HG03558 (cell line): Measurements from ENCODE around the gene ULK4.

Experiments
- ATAC-seq: cut with Tn5 transposase; IDR thresholded peaks from one replicate; pipeline ENCODE4 v1.9.1; 2021; ENCODE audit warnings: moderate number of reproducible peaks; ENCODE audit not compliant: unreplicated experiment; ENCODE audit errors: extremely low read depth

ULK4 gene

DNA sequence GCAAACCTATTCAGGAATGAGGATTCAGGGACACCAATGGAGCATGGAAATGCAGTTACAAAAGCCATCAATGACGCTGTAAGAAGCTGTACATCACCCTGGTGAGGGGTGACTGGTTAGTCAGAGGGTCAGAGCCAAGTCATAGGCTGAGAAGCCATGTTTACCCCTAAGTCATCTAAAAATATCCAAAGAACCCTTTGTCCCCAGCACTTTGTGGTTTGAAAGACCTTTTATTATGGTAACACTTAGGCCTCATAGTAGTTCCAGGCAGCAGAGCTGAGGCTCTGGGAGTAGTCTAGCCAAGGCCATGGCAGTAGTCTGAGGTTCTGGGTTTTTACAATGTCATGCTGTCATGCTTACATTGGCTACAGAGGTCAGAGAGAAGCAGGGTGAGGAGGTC is 631.4 kb downstream of the ULK4 start:
- no peak for ATAC-seq

DNA sequence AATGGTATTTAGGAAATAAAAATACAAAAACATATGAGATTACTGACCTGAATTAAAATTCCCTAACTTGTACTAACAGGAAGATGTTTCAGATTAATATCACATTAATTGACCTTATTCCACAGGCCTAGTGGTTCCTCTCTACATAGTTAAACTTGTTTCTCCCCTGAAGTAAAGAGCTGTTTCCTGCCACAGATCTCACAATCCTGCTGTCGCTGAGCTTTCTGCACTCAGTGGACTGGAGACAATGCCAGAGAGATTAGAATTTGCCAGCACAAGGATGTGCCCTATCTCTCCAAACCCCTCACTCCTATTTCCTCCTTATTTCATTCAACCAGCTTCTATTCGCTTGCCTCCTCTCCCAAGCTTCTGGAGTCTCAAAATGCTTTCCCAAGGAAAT is 632.0 kb downstream of the ULK4 start:
- no peak for ATAC-seq

DNA sequence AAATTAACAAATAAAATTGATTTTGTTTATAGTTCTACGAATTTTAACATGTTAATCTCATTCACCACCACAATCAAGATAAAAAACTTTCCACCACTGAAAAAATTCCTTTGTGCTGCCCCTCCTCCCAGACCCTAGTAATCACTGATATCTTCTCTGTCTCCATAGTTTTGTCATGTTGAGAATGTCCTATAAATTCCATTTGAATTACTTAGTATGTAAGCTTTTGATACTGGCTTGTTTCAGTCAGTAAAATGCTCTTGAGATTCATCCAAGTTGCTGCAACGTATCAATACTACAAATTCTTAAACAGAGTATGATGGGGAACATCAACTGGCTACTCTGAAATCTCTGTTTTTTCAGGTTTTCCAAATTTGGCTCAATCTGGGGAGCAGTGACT is 633.0 kb downstream of the ULK4 start:
- no peak for ATAC-seq

- ATAC-seq = no peak
Observed at GRCh38 chr3:41327718-41328117, 634.2 kb downstream of the ULK4 start.

- ATAC-seq = no peak
Observed at GRCh38 chr3:41324156-41324475, 637.8 kb downstream of the ULK4 start.

DNA sequence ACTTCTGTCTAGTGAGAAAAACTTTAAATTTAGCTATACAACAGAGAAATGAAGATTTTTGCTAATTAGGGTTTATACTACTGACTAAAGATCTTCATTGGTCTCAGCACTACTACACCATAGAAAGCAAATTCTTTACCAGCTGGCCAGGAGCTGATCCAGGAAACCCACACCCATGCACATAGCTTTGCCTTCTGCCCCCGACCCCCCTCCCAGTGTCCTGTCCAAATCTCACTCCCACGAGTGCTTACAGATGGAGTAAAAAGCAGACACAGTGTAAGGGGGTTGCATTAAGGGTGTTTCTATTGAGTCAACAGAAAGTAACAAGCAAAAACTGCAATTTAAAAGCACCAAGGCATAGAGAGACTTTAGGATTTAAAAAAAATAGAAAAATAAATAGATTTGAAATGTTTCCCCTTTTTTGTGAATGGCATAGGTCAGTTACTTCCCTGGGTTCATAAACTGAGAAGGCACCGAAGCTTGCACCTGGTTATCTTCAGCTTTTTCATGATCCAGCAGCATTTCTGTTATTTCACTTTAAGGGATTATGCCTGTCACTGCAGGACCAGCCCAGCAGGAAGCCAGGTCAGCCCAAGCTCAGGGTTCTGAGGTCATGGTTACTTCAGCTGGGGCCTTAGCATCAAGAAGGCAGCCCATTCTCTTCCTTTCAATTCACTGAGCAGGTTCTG is 638.3 kb downstream of the ULK4 start:
- ATAC-seq = no peak

DNA sequence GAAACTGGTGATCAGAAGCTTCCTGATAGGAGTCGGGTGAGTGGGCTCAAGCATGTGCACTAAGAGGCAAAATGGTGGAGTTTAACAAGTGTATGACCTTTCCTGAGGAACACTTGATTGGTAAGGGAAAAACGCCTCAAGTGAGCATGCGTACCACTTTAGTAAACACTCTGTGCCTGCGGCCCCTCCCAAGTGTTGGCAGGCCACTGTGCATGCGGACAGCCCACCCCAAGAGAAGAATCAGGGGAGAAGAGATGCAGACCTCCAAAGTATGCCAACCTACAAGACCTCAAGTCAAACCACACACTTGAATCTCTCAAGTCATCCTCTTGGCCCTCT is 640.3 kb downstream of the ULK4 start:
- no peak for ATAC-seq

DNA sequence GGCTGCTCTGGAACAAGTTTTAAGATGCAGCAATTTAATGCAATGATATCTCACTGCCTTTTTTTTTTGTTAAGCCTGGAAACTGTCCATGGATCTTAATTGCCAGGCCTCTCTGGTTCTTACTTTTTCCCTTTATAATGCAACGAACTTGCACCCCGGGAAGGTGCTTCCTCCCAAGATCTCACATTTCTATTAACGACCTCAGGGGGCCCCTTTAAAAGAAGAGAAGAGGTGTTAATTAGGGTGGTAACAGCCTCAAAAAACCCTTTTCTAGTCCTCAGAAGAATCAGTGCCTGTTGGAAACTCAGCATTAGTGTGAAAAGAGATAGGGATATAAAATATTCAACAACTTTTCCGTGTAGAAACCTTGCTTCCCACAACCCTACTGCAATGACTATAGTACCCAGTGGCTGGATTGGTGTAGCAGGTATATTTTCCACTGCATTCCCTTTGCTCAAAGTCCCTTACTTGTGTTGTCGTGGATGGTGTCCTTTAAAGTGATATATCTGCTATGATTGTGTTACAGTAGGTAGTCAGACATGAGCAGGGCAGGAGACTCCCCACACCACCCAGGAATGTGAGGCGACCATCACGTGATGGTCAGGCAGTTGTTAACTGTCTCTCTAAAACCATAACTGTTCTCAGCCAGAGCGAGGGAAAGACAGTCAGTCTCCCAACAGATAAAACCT is 640.8 kb downstream of the ULK4 start:
- ATAC-seq = no peak

GRCh38 chr3:41318520-41318919 is 643.4 kb downstream of the ULK4 start:
- no peak for ATAC-seq

- ATAC-seq = no peak
Observed at GRCh38 chr3:41317718-41318117, 644.2 kb downstream of the ULK4 start.

DNA sequence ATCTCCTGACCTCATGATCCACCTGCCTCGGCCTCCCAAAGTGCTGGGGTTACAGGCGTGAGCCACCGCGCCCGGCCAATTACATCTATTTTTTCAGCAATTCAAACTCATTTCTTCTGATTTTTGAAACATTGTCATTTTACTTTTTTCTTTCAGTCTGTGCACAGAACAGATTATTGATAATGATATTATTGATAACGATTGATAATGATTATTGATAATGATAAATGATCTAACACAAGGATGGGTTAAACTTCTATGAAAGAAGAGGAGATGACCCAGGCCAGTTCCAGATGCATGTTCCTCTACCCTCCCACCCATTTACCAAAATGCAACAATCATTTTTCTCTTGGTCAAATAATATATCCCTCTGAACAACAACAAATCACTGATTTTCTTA is 644.6 kb downstream of the ULK4 start:
- ATAC-seq = no peak

DNA sequence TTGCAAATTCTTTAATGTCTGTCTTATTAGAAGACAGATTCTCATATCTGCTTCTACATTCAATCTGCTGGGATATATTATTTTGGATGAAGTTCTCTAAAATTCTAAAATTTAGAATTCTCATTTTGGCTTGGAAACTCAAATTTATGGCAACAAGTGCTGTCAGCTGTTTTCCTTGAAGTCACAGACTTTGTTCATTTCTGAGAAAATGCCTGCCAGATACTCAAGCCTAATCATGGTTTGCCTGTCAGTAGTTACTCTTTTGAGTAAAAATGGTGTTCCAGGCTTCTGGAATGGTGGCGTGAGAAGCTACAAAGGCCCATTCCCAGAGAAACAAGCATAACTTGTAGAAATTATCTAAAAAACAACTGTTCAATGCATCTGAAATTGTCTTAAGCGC is 646.8 kb downstream of the ULK4 start:
- no peak for ATAC-seq

DNA sequence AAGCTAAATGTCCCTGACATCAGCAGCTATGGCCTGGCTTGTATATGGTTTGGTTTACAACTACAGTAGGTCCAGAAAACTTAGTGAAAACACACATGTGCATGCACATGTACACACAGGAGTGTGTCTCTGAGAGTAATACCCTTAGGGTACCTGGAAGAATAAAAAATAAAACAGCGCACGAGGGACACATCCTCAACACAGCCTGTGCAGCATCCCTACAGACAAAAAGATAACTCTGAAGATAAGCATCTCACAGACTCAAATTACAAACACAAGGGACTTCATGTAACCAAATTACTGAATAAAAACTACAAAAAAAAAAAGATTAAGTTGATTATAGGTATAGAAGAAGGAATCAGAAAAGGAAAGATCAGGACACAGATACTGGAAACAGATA is 653.8 kb downstream of the ULK4 start:
- no peak for ATAC-seq

DNA sequence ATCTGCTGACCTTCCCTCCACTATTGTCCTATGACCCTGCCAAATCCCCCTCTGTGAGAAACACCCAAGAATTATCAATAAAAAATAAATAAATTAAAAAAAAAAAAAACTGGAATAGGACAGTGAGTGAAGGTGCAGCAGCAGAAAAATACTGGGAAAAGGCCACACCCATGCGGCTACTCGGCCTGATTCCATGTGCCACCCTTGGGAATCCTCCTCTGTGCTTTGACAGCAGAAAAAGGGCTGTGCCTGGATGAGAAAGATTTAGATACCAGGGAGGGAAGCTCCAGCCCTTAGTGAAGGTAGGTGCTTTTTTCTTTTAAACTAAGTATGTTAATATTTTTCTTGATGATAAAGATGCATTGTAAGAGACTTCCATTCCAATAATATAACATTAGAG is 654.8 kb downstream of the ULK4 start:
- ATAC-seq = no peak

GRCh38 chr3:41304593-41304992 is 657.3 kb downstream of the ULK4 start:
- ATAC-seq = no peak

DNA sequence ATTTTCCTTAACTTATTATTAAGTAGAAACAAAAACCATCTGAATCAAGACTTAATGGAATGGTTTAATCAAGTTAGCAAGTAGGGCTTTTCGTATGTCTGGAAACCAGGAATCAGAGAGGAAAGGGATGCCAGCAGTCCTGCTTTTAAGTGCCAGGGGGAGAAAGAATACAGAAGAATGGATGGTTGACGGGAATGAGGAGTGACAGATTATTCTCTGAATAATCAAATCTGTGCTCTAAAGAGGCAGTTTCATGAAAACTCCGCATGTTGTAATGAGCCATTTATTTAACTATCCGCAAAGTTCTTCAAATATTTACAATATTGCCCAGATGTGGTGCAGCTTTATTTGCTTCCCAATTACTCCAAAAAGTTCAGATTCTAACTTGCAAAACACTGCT is 659.6 kb downstream of the ULK4 start:
- no peak for ATAC-seq

- ATAC-seq = no peak
Observed at GRCh38 chr3:41301548-41301947, 660.4 kb downstream of the ULK4 start.

DNA sequence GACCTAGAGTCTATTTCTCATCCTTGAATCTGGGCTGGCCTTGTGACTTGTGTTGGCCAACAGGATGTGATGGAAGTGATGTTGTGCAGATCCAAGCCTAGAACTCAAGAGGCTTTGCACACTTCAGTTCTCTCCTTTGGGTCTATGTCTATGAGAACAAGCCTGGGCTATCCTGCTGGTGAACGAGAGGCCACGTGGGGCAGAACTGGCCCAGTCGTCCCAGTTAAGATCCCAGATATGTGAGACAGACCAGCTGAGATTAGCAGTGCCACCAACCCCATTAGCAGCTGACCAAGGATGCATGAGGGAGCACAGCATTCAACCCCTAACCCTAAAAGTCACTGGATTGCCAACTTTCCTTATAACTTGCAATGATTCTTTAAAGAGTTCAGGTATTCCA is 662.9 kb downstream of the ULK4 start:
- ATAC-seq = no peak

- no peak for ATAC-seq
Observed at GRCh38 chr3:41297750-41298149, 664.2 kb downstream of the ULK4 start.

GRCh38 chr3:41296556-41296955 is 665.3 kb downstream of the ULK4 start:
- ATAC-seq = no peak

- ATAC-seq = no peak
Observed at GRCh38 chr3:41295740-41296139, 666.2 kb downstream of the ULK4 start.

- no peak for ATAC-seq
Observed at GRCh38 chr3:41293169-41293681, 668.7 kb downstream of the ULK4 start.
